Measurements from ENCODE around the gene RAPGEF2.
"Not testable (repeated sequence)": the region's sequence is repeated elsewhere in the genome, so short reads cannot be mapped to it uniquely, and the experiment has no call there.

The RAPGEF2 gene

GRCh38 chr4:159162576-159162975, 59.7 kb downstream of the RAPGEF2 start:
- DNase-seq = no peak

- DNase-seq = no peak
These were observed 60.6 kb downstream of the RAPGEF2 start for GRCh38 chr4:159163521-159163920.

- no peak for DNase-seq
These were observed 66.8 kb downstream of the RAPGEF2 start for GRCh38 chr4:159169404-159170302.

GRCh38 chr4:159171287-159171686, 68.4 kb downstream of the RAPGEF2 start:
- DNase-seq = no peak

- DNase-seq = no peak
These were observed 71.0 kb downstream of the RAPGEF2 start for GRCh38 chr4:159173886-159174285.

GRCh38 chr4:159174645-159175084, 71.8 kb downstream of the RAPGEF2 start:
- no peak for DNase-seq

GRCh38 chr4:159175085-159175988, 72.5 kb downstream of the RAPGEF2 start:
- peak; percentile 63 for DNase-seq

- DNase-seq = no peak
These were observed 73.1 kb downstream of the RAPGEF2 start for GRCh38 chr4:159175989-159176375.

- no peak for DNase-seq
These were observed 74.6 kb downstream of the RAPGEF2 start for GRCh38 chr4:159177265-159178150.

- DNase-seq = no peak
These were observed 75.3 kb downstream of the RAPGEF2 start for GRCh38 chr4:159178151-159178546.

- DNase-seq = no peak
These were observed 76.4 kb downstream of the RAPGEF2 start for GRCh38 chr4:159178979-159179969.

- not testable (repeated sequence) for DNase-seq
These were observed 81.2 kb downstream of the RAPGEF2 start for GRCh38 chr4:159183885-159184605.

- DNase-seq = no peak
These were observed 82.7 kb downstream of the RAPGEF2 start for GRCh38 chr4:159185591-159186023.

GRCh38 chr4:159188646-159189045, 85.8 kb downstream of the RAPGEF2 start:
- no peak for DNase-seq

GRCh38 chr4:159190651-159191050, 87.8 kb downstream of the RAPGEF2 start:
- DNase-seq = no peak

GRCh38 chr4:159191989-159192388, 89.1 kb downstream of the RAPGEF2 start:
- DNase-seq = no peak

GRCh38 chr4:159193046-159193620, 90.3 kb downstream of the RAPGEF2 start:
- no peak for DNase-seq

- no peak for DNase-seq
These were observed 92.5 kb downstream of the RAPGEF2 start for GRCh38 chr4:159195361-159195769.

- DNase-seq = no peak
These were observed 94.5 kb downstream of the RAPGEF2 start for GRCh38 chr4:159197260-159197884.
